ENCODE data around the gene SLC25A43. TPM values are rescaled to one million over a fixed set of nuclear protein-coding genes. Genes with fewer than 3 reads are reported as not detected.
A peak's percentile ranks its signal among the peaks of the same experiment; 100 is the strongest.

Gene SLC25A43
- total RNA-seq, 1 experiment from 2014 or later = 25.8 TPM

GRCh38 chrX:119389871-119390501, 9.2 kb upstream of the SLC25A43 start:
- Histone ChIP-seq H3K4me1 (ENCODE audit: insufficient read depth, low read length) (no peaks in the 10 kb centered on the region), H3K4me2 (ENCODE audit: low read length) (no peak overlapping the region), H3K9ac (ENCODE audit: low read length) (no peak overlapping the region), H3K36me3 (ENCODE audit: low read depth, low read length) (no peaks in the 10 kb centered on the region), H3K9me2 (replicated peaks; ENCODE audit: low read length) (no peaks in the 10 kb centered on the region), H3K9me3 (ENCODE audit: low read length) (no peaks in the 10 kb centered on the region), H3K4me3 (ENCODE audit: low read length) (no peak overlapping the region), H3K27ac (ENCODE audit: low read length) (no peak overlapping the region), H3K79me2 (ENCODE audit: low read length) (no peaks in the 10 kb centered on the region), H3F3A (ENCODE audit: low read length, unreplicated experiment) (no peaks in the 10 kb centered on the region), H2AFZ (ENCODE audit: low read length) (no peak overlapping the region), H3K27me3 (ENCODE audit: low read length) (no peaks in the 10 kb centered on the region), H4K20me1 (ENCODE audit: low read length) (no peaks in the 10 kb centered on the region)
- ChIA-PET CTCF (interaction anchor here (0.5 kb wide), 1 partner anchor 24 kb away, joined by 3 read pairs; no protein-coding TSS in a partner anchor), POLR2A (ENCODE audit: unreplicated experiment) (no interaction called here)
- no peak for TF ChIP-seq EZH2 (IDR thresholded peaks at IDR 0.05; ENCODE audit: low read length, unreplicated experiment)
- TF ChIP-seq EZH2phosphoT487 (IDR thresholded peaks at IDR 0.05; ENCODE audit: borderline replicate concordance, low read length) = no peak
- TF ChIP-seq, protein P1, sequence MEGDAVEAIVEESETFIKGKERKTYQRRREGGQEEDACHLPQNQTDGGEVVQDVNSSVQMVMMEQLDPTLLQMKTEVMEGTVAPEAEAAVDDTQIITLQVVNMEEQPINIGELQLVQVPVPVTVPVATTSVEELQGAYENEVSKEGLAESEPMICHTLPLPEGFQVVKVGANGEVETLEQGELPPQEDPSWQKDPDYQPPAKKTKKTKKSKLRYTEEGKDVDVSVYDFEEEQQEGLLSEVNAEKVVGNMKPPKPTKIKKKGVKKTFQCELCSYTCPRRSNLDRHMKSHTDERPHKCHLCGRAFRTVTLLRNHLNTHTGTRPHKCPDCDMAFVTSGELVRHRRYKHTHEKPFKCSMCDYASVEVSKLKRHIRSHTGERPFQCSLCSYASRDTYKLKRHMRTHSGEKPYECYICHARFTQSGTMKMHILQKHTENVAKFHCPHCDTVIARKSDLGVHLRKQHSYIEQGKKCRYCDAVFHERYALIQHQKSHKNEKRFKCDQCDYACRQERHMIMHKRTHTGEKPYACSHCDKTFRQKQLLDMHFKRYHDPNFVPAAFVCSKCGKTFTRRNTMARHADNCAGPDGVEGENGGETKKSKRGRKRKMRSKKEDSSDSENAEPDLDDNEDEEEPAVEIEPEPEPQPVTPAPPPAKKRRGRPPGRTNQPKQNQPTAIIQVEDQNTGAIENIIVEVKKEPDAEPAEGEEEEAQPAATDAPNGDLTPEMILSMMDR (conservative IDR thresholded peaks at IDR 0.05; ENCODE audit: low read depth, low read length) = no peak
- BruUV-seq (replicated peaks) = no TSS peak
- intact Hi-C loops (cut with micrococcal nuclease) = no loop called here
- DNase-seq (no peak), ATAC-seq (no peak)

GRCh38 chrX:119391279-119391678, 7.9 kb upstream of the SLC25A43 start:
- ChIA-PET POLR2A (ENCODE audit: unreplicated experiment) (no interaction called here), CTCF (no interaction called here)
- no peaks in the 10 kb centered on the region for H4K20me1 ChIP-seq (ENCODE audit: low read length)
- DNase-seq (peak; percentile 62), ATAC-seq (peak; percentile 62)
- no TSS peak for BruUV-seq (replicated peaks)
- H3K79me2 ChIP-seq (ENCODE audit: low read length) = no peaks in the 10 kb centered on the region
- no peak overlapping the region for H3K9ac ChIP-seq (ENCODE audit: low read length)
- H3F3A ChIP-seq (ENCODE audit: low read length, unreplicated experiment) = no peaks in the 10 kb centered on the region
- H3K27me3 ChIP-seq (ENCODE audit: low read length) = no peaks in the 10 kb centered on the region
- no peak overlapping the region for H3K4me2 ChIP-seq (ENCODE audit: low read length)
- TF ChIP-seq, protein P1 (conservative IDR thresholded peaks at IDR 0.05; ENCODE audit: low read depth, low read length) = peak; percentile 52
- TF ChIP-seq EZH2phosphoT487 (IDR thresholded peaks at IDR 0.05; ENCODE audit: borderline replicate concordance, low read length) = no peak
- no peaks in the 10 kb centered on the region for H3K9me3 ChIP-seq (ENCODE audit: low read length)
- no peaks in the 10 kb centered on the region for H3K4me1 ChIP-seq (ENCODE audit: insufficient read depth, low read length)
- H3K4me3 ChIP-seq (ENCODE audit: low read length) = no peak overlapping the region
- H2AFZ ChIP-seq (ENCODE audit: low read length) = no peak overlapping the region
- no peaks in the 10 kb centered on the region for H3K36me3 ChIP-seq (ENCODE audit: low read depth, low read length)
- H3K27ac ChIP-seq (ENCODE audit: low read length) = no peak overlapping the region
- no peaks in the 10 kb centered on the region for H3K9me2 ChIP-seq (replicated peaks; ENCODE audit: low read length)
- intact Hi-C loops (cut with micrococcal nuclease) = no loop called here

GRCh38 chrX:119393144-119393543, 6.0 kb upstream of the SLC25A43 start:
- H3K27ac ChIP-seq (ENCODE audit: low read length) = no peak overlapping the region
- no peaks in the 10 kb centered on the region for H3K9me3 ChIP-seq (ENCODE audit: low read length)
- H3K9ac ChIP-seq (ENCODE audit: low read length) = no peak overlapping the region
- H3K4me3 ChIP-seq (ENCODE audit: low read length) = no peak overlapping the region
- no peaks in the 10 kb centered on the region for H3F3A ChIP-seq (ENCODE audit: low read length, unreplicated experiment)
- intact Hi-C loops (cut with micrococcal nuclease) = no loop called here
- TF ChIP-seq EZH2phosphoT487 (IDR thresholded peaks at IDR 0.05; ENCODE audit: borderline replicate concordance, low read length) = no peak
- TF ChIP-seq EZH2 (IDR thresholded peaks at IDR 0.05; ENCODE audit: low read length, unreplicated experiment) = no peak
- TF ChIP-seq, protein P1 (conservative IDR thresholded peaks at IDR 0.05; ENCODE audit: low read depth, low read length) = no peak
- no peaks in the 10 kb centered on the region for H3K27me3 ChIP-seq (ENCODE audit: low read length)
- no peaks in the 10 kb centered on the region for H3K36me3 ChIP-seq (ENCODE audit: low read depth, low read length)
- H3K4me1 ChIP-seq (ENCODE audit: insufficient read depth, low read length) = no peaks in the 10 kb centered on the region
- no peak overlapping the region for H2AFZ ChIP-seq (ENCODE audit: low read length)
- no peaks in the 10 kb centered on the region for H3K9me2 ChIP-seq (replicated peaks; ENCODE audit: low read length)
- ChIA-PET CTCF (no interaction called here), POLR2A (ENCODE audit: unreplicated experiment) (no interaction called here)
- H4K20me1 ChIP-seq (ENCODE audit: low read length) = no peaks in the 10 kb centered on the region
- H3K4me2 ChIP-seq (ENCODE audit: low read length) = no peak overlapping the region
- H3K79me2 ChIP-seq (ENCODE audit: low read length) = no peaks in the 10 kb centered on the region
- ATAC-seq = no peak
- no peak for DNase-seq
- no TSS peak for BruUV-seq (replicated peaks)

All from PC-3 (cell line).